ENCODE measurements around the gene C10orf143. TPM values are rescaled to one million over a fixed set of nuclear protein-coding genes. Genes with fewer than 3 reads are reported as not detected.

Gene C10orf143
- total RNA-seq, 2 donors from 2014 or later, result 1.5 to 1.9 TPM

GRCh38 chr10:130079614-130080460, 30.8 kb downstream of the C10orf143 start:
- Mint-ChIP-seq H3K27ac (no peak overlapping the region), H3K9me3 (peaks cover 7% of the 10 kb centered on the region), H3K4me1 (no peaks in the 10 kb centered on the region), H3K36me3 (ENCODE audit: low read depth) (no peaks in the 10 kb centered on the region), H3K27me3 (ENCODE audit: insufficient read depth) (peaks cover 4% of the 10 kb centered on the region), H3K4me3 (no peak overlapping the region)
- H3K27ac ChIP-seq (ENCODE audit: low read depth, low read length), result no peak overlapping the region
- no peaks in the 10 kb centered on the region for H3K27me3 ChIP-seq (ENCODE audit: control insufficient read depth, insufficient read depth, low read length, poor library complexity, severe bottlenecking)
- TF ChIP-seq CTCF (conservative IDR thresholded peaks at IDR 0.05), result no peak
- H3K4me3 ChIP-seq (ENCODE audit: low read length), result no peak overlapping the region
- H3K9ac ChIP-seq (ENCODE audit: extremely low read depth, low read length, poor library complexity, severe bottlenecking), result no peak overlapping the region
- peaks cover 4% of the 10 kb centered on the region for H3K9me3 ChIP-seq (ENCODE audit: control insufficient read depth, low read length)
- WGBS, 2 experiments (ENCODE audit: insufficient coverage in 1 of 2, insufficient read length in 1 of 2), result 63 to 100% methylated on average over 1 to 4 of the region's 4 CpGs
- no peak for DNase-seq
- no peaks in the 10 kb centered on the region for H3K36me3 ChIP-seq (ENCODE audit: control insufficient read depth, insufficient read depth, low read length)
- no peaks in the 10 kb centered on the region for H3K4me1 ChIP-seq (ENCODE audit: control insufficient read depth, insufficient read depth, low read length)

GRCh38 chr10:130078120-130078519, 32.5 kb downstream of the C10orf143 start:
- no peak overlapping the region for H3K4me3 ChIP-seq (ENCODE audit: low read length)
- no peaks in the 10 kb centered on the region for H3K27me3 ChIP-seq (ENCODE audit: control insufficient read depth, insufficient read depth, low read length, poor library complexity, severe bottlenecking)
- no peaks in the 10 kb centered on the region for H3K4me1 Mint-ChIP-seq
- no peaks in the 10 kb centered on the region for H3K4me1 ChIP-seq (ENCODE audit: control insufficient read depth, insufficient read depth, low read length)
- H3K36me3 Mint-ChIP-seq (ENCODE audit: low read depth), result no peaks in the 10 kb centered on the region
- H3K36me3 ChIP-seq (ENCODE audit: control insufficient read depth, insufficient read depth, low read length), result no peaks in the 10 kb centered on the region
- peaks cover under 1% of the 10 kb centered on the region for H3K9me3 ChIP-seq (ENCODE audit: control insufficient read depth, low read length)
- no peak overlapping the region for H3K27ac ChIP-seq (ENCODE audit: low read depth, low read length)
- H3K9ac ChIP-seq (ENCODE audit: extremely low read depth, low read length, poor library complexity, severe bottlenecking), result no peak overlapping the region
- H3K4me3 Mint-ChIP-seq, result no peak overlapping the region
- no peaks in the 10 kb centered on the region for H3K27me3 Mint-ChIP-seq (ENCODE audit: insufficient read depth)
- no peak overlapping the region for H3K27ac Mint-ChIP-seq
- DNase-seq, result no peak
- peaks cover 1% of the 10 kb centered on the region for H3K9me3 Mint-ChIP-seq
- no peak for TF ChIP-seq CTCF (conservative IDR thresholded peaks at IDR 0.05)
- 83 to 86% methylated on average over 1 to 2 of the region's 3 CpGs for WGBS, 2 experiments (ENCODE audit: insufficient coverage in 1 of 2, insufficient read length in 1 of 2)

GRCh38 chr10:130076681-130077080, 33.9 kb downstream of the C10orf143 start:
- Histone ChIP-seq H3K4me1 (ENCODE audit: control insufficient read depth, insufficient read depth, low read length) (no peaks in the 10 kb centered on the region), H3K9me3 (ENCODE audit: control insufficient read depth, low read length) (peaks cover 13% of the 10 kb centered on the region), H3K4me3 (ENCODE audit: low read length) (no peak overlapping the region), H3K27ac (ENCODE audit: low read depth, low read length) (no peak overlapping the region), H3K27me3 (ENCODE audit: control insufficient read depth, insufficient read depth, low read length, poor library complexity, severe bottlenecking) (no peaks in the 10 kb centered on the region), H3K9ac (ENCODE audit: extremely low read depth, low read length, poor library complexity, severe bottlenecking) (no peak overlapping the region), H3K36me3 (ENCODE audit: control insufficient read depth, insufficient read depth, low read length) (no peaks in the 10 kb centered on the region)
- H3K27me3 Mint-ChIP-seq (ENCODE audit: insufficient read depth), result no peaks in the 10 kb centered on the region
- H3K9me3 Mint-ChIP-seq, result peaks cover 11% of the 10 kb centered on the region
- no peaks in the 10 kb centered on the region for H3K4me1 Mint-ChIP-seq
- H3K36me3 Mint-ChIP-seq (ENCODE audit: low read depth), result no peaks in the 10 kb centered on the region
- DNase-seq, result no peak
- 95 to 96% methylated on average over 12 to 14 of the region's 14 CpGs for WGBS, 2 experiments (ENCODE audit: insufficient coverage in 1 of 2, insufficient read length in 1 of 2)
- no peak for TF ChIP-seq CTCF (conservative IDR thresholded peaks at IDR 0.05)
- no peak overlapping the region for H3K4me3 Mint-ChIP-seq
- H3K27ac Mint-ChIP-seq, result no peak overlapping the region
